Measurements from ENCODE around the gene HDGF.

HDGF gene

DNA sequence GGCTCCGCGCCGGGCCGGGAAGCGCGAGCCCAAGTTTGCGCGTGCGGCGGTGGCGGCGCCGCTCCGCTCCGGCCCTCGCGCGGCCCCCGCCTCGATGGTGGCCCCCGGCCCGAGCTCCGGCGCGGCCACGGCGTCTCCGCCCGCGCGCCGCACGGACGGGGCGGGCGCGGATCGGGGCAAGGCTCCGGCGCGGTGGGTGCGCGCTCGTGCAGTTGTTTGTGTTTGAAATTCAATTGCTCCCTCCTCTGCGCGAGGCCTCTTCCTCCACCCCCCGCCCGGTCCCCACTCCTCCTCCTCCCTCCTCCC is at the start of gene HDGF:
TSS of gene HDGF (minus strand) at position 225 of the 306 bp plus-strand sequence. CDS start 246 bp downstream, outside the sequence.
- no peak for DNase-seq (ENCODE audit: low read depth)

DNA sequence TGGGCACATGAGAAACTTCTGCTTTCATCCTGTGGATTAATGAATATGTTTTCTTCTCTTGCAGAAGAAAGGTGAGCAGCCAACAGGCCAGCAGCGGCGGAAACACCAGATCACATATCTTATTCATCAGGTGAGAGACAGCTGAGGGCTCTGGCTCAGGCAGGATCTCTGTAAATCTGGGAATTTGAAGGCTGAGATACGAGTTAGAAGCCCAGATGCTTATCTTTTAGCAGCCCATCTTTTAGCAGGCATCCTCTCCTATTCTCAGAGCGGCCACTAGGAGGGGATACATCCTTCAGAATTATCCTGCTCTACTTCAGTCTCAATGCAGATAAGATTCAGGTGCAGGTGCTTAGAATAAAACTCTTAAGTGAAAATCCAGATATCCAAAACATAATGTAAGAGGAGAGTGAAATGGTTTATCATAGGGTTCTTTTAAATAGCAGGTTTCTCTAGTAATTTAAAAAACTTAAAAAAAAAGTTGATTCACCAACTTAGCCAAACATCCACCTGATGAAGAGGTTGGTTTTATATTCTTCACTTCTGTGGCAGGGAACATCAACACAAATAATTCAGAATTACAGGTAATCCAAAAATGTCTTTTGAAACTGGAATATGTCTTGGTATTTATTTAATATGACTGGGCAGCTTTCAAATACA is 45.9 kb upstream of the HDGF start:
- DNase-seq (ENCODE audit: low read depth) = no peak

DNA sequence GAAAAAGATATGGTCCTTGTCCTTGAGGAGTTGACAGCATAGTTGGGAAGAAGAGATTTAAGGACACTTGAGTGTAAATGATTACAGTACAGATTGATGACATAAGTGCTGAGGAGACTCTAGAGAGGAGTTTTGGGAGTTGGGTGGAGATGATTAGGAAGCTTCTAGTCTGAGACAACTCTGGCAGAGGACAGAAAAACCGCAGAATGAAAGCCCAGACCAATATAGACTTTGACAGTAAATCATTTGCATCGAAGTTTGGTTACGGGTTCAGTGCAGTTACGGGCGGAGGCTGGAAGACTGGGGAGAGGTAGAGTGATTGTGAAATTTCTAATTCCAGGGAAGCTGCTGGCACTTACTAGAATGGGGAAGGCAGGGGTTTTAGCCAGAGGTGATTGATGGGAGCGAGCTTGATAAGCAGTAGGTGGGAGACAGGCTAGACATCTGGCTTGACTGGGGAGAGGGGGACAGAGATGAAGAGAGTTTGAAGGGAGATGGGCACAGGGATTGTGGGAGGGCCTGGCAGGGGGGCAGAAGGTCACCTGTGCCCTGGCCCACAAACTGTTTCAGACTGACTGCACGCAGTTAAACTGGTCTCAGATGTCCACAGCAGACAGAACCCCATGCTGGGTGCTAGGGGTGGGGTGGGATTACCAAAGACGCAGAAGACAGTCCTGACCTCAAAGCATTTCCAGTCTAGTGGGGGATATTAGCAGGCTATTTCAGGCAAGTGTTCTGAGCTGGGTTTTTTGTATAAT is 45.0 kb upstream of the HDGF start:
- DNase-seq (ENCODE audit: low read depth) = no peak

DNA sequence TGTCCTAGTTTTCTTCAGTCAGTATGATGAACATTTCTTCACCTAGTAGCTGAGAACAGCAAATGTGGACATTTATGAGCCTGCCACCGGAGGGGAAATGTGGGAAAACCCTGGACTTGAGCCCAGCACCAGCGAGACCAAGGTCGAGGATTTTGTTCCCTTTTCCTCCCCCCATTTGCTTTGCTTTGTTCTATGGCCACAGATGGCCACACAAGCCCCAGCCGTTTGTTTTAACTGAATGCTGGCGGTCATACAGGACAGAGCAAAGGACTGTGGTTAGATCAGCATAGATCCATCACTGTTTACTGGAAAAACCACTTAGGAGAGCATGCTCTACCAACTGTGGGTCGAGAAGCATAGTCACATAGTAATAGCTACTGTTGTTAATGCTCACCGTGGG is 44.3 kb upstream of the HDGF start:
- DNase-seq (ENCODE audit: low read depth) = no peak

DNA sequence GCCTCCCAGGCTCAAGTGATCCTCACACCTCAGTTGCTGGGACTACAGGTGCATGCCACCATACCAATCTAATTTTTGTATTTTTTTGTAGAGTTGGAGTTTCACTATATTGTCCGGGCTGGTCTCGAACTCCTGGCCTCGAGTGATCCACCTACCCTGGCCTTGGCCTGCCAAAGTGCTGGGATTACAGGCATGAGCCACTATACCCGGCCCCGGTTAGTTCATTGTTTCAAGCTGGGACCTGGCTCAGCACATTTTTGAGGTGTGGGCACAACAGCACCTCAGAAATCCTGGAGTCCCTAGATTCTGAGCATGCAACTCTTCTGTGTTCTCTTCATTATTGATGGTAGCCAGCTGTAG is 43.9 kb upstream of the HDGF start:
- no peak for DNase-seq (ENCODE audit: low read depth)

DNA sequence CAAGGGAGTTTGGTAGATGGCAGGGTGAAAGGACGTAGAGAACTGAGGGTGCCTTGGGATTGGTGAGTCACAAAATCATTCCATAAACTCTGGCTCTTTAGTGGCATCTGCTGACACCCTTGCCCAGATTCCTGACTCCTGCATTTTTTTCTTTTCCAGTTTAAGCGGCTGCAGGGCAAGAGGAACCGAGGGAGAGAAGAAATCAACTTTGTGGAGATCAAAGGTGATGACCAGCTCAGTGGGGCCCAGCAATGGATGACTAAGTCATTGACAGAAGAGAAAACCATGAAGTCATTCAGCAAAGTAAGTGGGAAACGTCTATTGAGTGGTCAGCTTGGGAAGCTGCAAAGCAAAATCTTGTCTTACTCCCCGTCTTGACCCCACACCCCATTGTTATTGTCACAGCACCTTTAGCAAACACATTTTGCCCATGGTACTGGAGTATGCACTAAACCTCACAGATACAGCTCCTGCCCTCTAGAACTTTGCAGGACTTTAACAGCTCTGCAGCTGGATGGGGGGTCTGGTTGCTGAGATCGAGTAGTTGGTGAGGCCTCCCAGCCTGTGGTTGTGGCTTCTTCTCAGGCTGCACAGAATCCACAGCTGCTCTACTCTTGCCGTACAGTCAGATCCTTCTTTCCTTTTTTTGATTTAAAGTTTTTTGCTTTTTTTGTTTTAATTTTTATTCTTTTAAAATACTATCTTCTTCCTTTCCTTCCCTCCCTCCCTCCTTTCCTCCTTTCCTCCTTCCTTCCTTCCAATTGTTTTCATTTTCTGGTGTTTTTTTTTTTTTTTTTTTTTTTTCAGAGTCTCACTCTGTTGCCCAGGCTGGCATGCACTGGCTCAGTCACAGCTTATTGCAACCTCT is 43.3 kb upstream of the HDGF start:
- DNase-seq (ENCODE audit: low read depth) = no peak

DNA sequence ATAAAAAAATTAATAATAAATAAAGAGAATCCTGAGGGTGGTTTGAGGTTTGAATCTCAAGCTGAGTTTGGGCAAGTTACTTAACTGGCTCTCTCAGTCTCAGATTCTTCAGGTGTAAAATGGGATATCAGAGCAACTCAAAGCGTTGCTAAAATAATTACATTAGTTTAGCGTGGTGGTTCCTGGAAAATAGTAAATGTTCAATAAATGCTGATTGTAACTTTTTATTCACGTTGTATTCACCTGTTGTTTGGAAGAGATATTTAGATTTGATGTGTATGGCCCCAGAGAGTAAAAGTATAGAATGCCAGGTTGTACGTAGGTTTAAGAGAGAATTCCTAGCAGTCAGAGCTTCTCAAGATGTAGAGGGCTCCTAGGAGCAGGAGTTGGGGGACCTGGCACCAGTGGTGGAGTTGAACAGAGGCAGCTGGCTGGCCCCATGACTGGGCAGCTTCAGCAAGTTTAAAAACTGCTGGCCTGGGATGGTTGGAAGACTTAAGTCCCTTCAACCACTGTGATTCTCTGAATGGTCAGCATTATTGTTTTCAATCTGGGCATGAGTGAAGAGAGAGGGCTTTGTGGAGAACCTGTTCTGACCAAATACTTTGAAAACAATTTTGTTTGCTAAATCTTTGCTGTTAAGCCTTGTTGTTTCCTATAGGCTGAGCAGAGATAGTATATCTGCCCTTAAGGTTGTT is 38.3 kb upstream of the HDGF start:
- DNase-seq (ENCODE audit: low read depth) = no peak

DNA sequence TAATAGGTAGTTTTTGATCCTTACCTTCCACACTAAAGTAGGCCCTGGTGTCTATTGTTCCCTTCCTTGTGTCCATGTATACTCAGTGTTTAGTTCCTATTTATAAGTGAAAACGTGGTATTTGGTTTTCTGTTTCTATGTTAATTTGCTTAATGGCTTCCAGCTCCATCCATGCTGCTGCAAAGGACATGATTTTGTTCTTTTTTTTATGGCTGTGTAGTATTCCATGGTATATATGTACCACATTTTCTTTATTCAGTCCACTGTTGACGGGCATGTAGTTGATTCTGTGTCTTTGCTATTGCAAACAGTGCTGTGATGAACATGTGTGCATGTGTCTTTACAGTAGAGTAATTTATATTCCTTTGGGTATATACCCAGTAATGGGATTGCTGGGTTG is 36.7 kb upstream of the HDGF start:
- DNase-seq (ENCODE audit: low read depth) = no peak

DNA sequence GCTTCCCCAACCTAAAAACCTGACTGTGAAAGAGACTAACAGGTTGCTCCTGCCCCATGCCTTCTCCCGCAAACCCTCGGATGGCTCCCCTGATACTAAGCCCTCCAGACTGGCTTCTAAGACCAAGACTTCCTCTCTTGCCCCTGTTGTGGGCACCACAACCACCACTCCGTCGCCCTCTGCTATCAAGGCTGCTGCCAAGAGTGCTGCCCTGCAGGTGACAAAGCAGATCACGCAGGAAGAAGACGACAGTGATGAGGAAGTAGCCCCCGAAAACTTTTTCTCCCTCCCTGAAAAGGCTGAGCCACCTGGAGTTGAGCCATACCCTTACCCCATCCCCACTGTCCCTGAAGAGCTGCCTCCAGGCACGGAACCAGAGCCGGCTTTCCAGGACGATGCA is 35.2 kb upstream of the HDGF start:
- DNase-seq (ENCODE audit: low read depth) = no peak

DNA sequence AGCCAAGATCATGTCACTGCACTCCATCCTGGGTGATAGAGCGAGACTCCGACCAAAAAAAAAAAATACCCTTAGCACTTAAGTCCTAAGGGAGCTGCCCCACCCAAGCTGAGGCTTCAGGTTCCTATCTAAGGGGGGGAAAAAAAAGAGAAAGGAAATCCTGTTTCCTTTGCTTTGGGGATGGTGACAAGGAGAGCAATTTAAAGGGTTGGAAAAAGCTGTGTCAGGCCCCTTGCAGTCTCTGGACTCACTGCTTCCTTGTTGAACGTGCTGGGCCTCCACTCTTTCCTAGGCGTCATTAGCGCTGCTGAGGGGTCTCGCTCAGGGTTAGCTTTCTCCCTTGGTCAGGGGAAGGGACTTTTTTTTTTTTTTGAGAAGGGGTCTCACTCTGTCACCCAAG is 34.0 kb upstream of the HDGF start:
- no peak for DNase-seq (ENCODE audit: low read depth)

DNA sequence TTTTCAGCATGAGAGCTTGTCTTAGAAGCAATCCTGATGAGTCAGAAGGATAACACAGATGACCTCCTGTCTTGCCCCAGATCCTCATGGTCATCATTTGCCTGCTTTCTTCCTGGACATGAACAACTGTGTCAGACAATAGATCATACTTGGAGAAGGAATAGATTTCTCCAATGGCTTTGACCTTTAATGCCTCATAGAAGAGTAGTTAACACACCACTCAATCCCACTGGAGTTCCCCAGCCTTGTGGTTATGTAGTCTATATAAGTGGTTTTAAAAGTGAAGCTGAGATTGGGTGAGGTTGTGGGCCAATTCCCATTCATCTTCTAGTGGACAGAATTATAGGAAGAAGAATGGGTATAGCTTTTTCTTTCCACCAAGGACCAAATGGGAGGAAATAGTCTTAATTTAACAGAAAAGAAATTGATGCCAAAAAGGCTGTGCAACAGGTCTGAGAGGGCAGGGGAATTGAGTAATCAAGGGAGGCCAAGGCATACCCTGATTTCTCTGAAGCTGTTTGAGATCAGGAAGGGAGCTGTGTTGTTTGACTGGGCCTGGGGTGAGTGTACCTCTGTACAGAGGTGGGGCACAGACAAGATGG is 30.2 kb upstream of the HDGF start:
- peak; percentile 68 for DNase-seq (ENCODE audit: low read depth)

DNA sequence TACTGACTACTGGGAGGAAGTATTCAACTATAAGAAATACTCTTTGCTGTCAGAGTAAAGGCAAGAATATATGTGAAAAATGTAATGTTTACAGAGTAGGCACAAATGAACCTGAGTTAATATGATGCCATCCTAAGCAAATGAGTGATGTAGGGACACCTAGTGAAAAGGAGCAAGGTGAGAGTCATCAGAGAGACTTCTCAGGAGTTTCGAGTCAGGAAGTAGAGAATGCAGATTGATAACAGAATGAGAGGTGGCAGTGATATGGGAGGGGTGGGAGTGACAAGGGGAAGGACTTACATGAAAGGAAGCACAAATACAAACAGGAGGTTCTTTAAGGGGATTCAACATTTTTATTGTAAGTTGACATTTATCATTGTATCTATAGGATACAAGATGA is 26.1 kb upstream of the HDGF start:
- no peak for DNase-seq (ENCODE audit: low read depth)

DNA sequence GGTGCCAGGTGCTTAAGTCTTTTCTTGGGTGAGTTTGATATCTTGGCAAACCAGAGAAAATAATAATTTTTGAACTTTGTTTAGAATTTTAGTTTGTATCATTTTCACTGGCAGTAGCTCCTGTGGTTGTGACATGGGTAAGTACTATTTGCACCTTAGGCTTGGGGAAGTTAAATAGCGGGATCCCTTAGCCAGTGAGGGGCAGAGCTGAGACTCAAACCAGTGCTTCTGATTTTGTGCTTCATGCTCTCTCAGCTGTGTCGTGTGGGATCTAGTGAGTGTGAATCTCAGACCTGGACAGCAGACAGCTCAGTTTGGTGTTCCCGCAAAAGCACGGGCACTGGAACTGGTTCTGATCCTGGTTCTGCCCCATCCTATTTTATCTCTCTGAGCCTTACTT is 25.5 kb upstream of the HDGF start:
- DNase-seq (ENCODE audit: low read depth) = no peak

DNA sequence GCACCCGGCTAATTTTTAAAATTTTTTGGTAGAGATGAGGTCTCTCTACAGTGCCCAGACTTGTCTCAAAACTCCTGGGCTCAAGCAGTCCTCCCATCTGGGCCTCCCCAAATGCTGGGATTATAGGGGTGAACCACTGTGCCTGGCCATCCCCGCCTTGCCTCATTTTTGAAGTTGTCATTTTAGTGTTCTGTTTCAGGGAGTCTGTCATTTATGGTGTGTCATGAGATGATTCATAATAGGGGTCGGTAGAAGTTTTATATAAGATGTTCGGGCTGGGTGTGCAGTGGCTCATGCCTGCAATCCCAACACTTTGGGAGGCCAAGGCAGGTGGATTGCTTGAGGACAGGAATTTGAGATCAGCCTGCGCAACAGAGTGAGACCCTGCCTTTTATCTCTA is 24.3 kb upstream of the HDGF start:
- DNase-seq (ENCODE audit: low read depth) = no peak

DNA sequence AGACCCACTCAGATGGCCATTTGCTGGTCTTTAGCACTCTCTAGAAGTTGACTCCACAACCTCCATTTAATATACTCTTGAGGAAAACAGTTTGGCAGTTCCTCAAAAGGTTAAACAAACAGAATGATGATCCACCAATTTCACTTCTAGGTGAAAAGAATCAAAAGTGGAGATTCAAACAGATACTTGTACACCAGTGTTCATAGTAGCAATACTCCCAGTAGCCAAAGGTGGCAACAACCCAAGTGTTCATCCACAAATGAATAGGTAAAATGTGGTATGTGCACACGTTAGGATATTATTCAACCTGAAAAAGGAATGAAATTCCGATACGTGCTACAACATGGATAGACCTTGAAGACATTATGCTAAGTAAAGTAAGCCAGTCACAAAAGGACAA is 22.1 kb upstream of the HDGF start:
- DNase-seq (ENCODE audit: low read depth) = no peak

DNA sequence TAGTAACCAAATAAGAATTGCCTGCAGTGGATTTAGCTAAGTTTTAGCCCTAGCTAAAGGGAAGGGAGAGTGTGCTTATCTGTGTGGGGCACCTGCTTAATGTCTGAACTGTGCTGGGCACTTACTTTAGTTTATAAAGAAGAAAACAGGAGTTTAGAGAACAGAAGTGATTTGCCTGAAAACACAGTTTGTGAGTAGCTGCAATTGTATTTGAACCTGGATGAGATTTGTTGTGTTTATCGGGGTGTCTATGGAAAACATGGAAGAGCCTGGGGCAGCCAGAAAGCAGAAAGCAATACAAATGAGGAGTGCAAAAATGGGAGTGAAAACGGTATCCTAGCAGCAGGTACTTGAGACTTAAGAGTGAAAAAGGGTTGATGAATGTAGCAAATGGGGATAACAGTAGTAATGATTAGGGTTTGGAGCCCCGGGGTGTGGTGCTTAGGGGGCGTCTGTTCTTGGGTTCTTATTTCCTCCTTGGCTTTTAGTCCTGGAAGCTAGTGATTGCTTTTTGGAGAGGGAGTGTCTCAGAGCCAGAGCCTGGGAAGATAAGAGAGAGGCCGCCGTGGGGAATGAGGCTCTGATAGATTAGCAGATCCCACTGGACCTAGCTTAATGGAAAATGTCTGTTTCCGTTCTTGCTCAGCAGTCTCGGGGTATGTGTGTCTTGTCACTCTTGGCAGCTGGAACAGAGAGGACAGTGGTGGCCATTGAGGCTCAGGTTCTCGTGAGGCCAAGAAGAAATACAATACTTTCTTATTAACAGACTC is 21.4 kb upstream of the HDGF start:
- DNase-seq (ENCODE audit: low read depth) = no peak

DNA sequence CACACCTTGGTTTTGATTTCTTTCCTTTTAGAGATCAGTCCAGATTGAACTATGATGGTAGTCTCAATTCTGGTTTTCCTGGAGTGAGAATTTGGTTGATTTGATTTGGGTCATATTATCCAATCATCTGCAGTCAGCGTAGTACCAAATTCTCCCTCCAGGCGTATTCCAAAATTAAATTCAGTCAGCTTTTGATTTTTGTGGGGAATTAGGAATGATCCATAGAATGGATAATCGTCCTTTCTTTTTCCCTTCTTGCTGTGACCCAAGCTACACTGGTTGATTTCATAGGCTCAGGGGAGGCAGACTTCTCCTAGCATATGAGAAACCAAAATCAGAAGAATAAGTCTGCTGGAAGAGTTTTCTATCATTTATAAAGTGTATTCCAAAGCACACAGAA is 20.7 kb upstream of the HDGF start:
- DNase-seq (ENCODE audit: low read depth) = no peak

DNA sequence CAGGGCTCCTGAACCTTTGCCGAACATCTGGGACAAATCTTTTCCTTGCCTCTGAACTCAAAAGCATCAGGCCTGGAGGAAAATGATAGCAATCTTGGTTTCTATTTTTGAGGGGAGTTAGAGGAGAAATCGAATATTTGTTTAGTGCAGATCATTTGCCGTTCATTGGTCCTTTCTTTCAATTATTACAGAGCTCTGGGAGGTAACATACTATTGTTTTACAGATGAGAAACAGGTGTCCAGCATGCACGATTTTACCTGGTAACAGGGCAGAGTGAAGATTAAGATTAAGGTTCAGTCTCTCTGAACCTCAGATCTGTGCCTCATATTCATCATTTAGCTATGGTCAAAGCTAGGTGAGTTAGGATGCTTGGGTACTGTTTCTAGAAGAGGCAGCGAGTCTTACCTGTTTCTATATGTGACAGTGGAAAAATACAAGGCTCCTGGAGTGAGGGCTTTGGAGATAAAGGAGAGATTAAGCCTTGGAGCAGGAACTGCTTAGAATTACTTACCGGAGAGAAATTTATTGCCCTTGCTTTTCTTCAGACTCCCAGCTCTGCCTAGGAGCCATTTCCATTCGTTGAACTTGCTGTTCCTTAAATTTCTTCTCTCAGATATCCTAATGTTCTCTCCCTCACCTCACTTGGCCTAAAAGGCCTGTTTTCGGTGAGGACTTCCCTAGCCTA is 17.3 kb upstream of the HDGF start:
- DNase-seq (ENCODE audit: low read depth) = no peak

DNA sequence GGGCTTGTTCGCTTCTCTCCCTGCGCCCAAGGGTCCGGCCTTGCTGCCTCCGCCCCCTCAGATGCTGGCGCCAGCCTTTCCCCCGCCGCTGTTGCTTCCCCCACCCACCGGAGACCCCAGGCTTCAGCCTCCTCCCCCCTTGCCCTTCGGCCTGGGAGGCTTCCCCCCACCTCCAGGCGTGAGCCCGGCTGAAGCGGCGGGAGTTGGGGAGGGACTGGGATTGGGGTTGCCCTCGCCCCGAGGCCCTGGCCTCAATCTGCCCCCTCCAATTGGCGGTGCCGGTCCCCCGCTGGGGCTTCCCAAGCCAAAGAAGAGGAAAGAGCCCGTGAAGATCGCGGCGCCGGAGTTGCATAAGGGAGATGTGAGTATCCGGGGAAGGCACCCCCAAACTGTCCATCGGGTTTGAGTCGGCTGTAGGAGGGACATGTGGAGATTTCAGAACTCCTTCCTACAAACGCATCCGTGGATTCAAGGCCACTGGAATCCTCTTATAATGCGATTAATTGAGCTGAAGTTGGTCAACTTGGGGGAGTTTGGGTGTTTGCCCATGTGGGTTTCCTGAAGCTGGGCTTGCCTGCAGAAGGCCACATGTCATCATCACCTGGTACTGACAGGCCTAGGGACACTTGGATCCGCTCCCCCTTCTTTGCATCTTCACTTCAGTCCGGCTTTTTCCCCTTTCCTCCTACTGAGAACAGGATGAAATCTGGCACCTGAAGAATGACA is 16.6 kb upstream of the HDGF start:
- no peak for DNase-seq (ENCODE audit: low read depth)
